Epithelial cell of proximal tubule (primary cell): ENCODE measurements around the gene HJURP. TPM values are rescaled to one million over a fixed set of nuclear protein-coding genes. Genes with fewer than 3 reads are reported as not detected.

Source experiments
- DNase-seq: peaks from one replicate; pipeline ENCODE4 v3.0.0-alpha.2; 2011; ENCODE audit warnings: low read depth
- H3K4me3 ChIP-seq: 2 replicates; pipeline ENCODE4 v1.5.1; 2011; ENCODE audit warnings: low read depth, mild to moderate bottlenecking, low read length
- CTCF ChIP-seq: conservative IDR thresholded peaks from 2 replicates; pipeline ENCODE4 v1.5.1; 2012; ENCODE audit warnings: low read depth, mild to moderate bottlenecking, low read length
- total RNA-seq: library from RNA; depleted of rRNA; stranded (reverse); fragments of >200 nt; gene quantifications from 2 replicates; pipeline ENCODE4 v1.2.3, GENCODE V29; 2015

HJURP gene
- total RNA-seq, 1 donor from 2014 or later = 64.9 TPM

- no peak for DNase-seq
- TF ChIP-seq CTCF = no peak
Measured at GRCh38 chr2:233803994-233804393, 50.3 kb downstream of the HJURP start.

GRCh38 chr2:233803292-233803911 lies 50.9 kb downstream of the HJURP start:
- DNase-seq = no peak
- no peak for TF ChIP-seq CTCF
- H3K4me3 ChIP-seq = no peak overlapping the region

More at GRCh38 chr2:233803994-233804393, 50.3 kb downstream of the HJURP start:
- H3K4me3 ChIP-seq = no peak overlapping the region

GRCh38 chr2:233802132-233802815 lies 52.1 kb downstream of the HJURP start:
- no peak overlapping the region for H3K4me3 ChIP-seq
- no peak for DNase-seq
- no peak for TF ChIP-seq CTCF

GRCh38 chr2:233801357-233802131 lies 52.8 kb downstream of the HJURP start:
- H3K4me3 ChIP-seq = no peak overlapping the region
- TF ChIP-seq CTCF = no peak
- DNase-seq = no peak

GRCh38 chr2:233800208-233800607 lies 54.1 kb downstream of the HJURP start:
- TF ChIP-seq CTCF = no peak
- no peak overlapping the region for H3K4me3 ChIP-seq
- DNase-seq = no peak

GRCh38 chr2:233799716-233800115 lies 54.6 kb downstream of the HJURP start:
- no peak for TF ChIP-seq CTCF
- no peak overlapping the region for H3K4me3 ChIP-seq
- DNase-seq = no peak
